ENCODE results near the gene SPINK1. TPM values are rescaled to one million over a fixed set of nuclear protein-coding genes. Genes with fewer than 3 reads are reported as not detected.

Gene SPINK1
- polyA plus RNA-seq, 3 donors: 21.3 to 20,988 (median 136) TPM

DNA sequence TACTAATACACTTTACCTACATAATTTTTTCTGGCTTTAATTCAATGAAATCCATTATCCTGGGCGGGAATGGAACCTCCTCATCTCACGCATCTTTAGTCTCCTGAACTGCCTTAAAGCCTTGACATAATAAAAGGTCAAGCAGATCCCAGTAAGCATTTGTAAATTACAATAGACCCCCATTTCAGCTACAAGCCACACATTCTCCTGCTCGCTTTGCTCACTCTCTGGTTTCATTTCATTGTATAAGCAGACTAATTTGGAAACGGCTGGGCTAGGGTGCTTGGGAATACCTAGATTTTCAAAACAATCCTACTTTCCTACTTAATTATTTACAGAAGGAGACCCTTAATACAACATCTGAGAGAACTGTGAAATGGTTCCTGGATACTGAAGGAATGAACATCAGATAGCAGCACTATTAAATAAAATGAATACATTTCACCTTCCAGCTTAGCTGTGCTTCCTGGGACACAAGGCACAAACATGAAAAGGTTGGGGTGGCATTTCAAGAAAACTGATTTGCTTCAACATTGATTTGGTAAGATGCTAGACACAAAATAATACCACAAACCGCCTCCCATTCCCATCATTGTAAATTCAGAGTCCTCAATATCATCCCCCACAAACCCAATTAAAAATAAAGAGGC is 50.4 kb downstream of the SPINK1 start:
- 84 to 89% (median 84%) methylated on average over 5 of the region's 5 CpGs for WGBS, 3 donors
- H3K27ac ChIP-seq (ENCODE audit: low read depth, low read length): no peak overlapping the region

DNA sequence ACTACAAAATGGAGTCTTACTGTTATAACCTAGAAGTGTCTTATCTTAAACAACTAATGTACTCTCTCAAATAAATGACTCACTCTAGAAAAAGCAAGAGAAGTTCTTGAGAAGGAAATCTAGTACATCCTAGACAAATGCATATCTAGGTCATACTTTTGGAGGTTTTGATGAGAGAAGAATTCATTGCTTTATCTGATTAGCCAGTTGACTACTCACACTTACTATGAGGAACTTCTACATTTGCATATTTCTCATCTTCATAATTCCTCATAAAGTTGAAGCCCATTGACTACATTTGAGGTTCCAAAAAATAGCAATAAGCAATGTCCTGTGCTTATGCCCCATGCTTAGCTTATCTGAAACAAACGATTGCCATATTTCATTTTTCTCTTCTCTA is 51.8 kb downstream of the SPINK1 start:
- no peak overlapping the region for H3K27ac ChIP-seq (ENCODE audit: low read depth, low read length)
- WGBS, 3 donors: 83 to 90% (median 86%) methylated on average over 1 of the region's 1 CpG

DNA sequence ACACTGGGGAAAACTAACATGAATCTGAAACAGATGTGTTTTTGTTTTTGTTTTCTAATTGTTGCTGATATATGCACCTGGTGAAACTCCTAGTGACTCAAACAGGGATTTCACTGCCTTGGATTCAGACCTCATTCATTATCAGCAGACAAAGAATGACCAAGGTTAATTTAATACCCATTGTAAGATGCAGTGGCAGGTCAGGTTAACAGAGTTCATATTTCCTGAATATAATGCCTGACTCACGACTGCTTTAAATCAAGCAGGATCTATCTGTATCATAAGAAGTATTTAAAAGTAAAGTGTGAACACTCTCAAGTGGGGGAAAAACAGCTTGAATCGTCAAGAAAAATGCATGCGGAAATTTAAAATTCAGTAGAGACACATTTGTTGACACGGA is 54.5 kb downstream of the SPINK1 start:
- WGBS, 3 donors: 73 to 87% (median 84%) methylated on average over 4 of the region's 4 CpGs
- no peak overlapping the region for H3K27ac ChIP-seq (ENCODE audit: low read depth, low read length)

Other genes with a start within 250 kb of the SPINK1 start
- under 1 TPM; 0.23 to 0.90 (median 0.36) TPM for gene JAKMIP2, start 48.9 kb downstream of the SPINK1 start, polyA plus RNA-seq
- not detected for gene SCGB3A2, start 47.0 kb upstream of the SPINK1 start, polyA plus RNA-seq
- gene C5orf46, start 74.9 kb upstream of the SPINK1 start, polyA plus RNA-seq: under 1 TPM in 1 of 3 donors, not detected in 2; 0.24 TPM
- gene SPINK5, start 232.3 kb upstream of the SPINK1 start, polyA plus RNA-seq: 1 to 10 TPM in 1 of 3 donors, under 1 TPM in 2; 0.41 to 1.2 (median 0.98) TPM